Thyroid gland (tissue), 4 donors: ENCODE results near the gene DUSP10. TPM values are rescaled to one million over a fixed set of nuclear protein-coding genes. Genes with fewer than 3 reads are reported as not detected.
A peak's percentile ranks its signal among the peaks of the same experiment; 100 is the strongest.

Experiments used
- DNase-seq, 2 donors: peaks; one replicate each; pipeline ENCODE4 v3.0.0-alpha.2; 2019
- H3K27ac ChIP-seq, 3 donors: fragments of 200-600 bp; sonication (generic); 1 replicate in 2 of 3; 2 replicates in 1 of 3; pipeline ENCODE4 v1.5.1; 2016 to 2019; ENCODE audit warnings: mild to moderate bottlenecking in 1 of 3, moderate library complexity in 1 of 3
- H3K27me3 ChIP-seq: fragments of 200-600 bp; sonication (generic); one replicate; pipeline ENCODE4 v1.5.1; 2019
- H3K36me3 ChIP-seq, 2 donors: fragments of 200-600 bp; sonication (generic); one replicate each; pipeline ENCODE4 v1.5.1; 2016 to 2019
- H3K4me1 ChIP-seq, 2 donors: fragments of 200-600 bp; sonication (generic); one replicate each; pipeline ENCODE4 v1.5.1; 2017 to 2019
- H3K4me3 ChIP-seq, 3 donors: fragments of 200-600 bp; sonication (generic); replicated peaks in 1 of 3; 1 replicate in 2 of 3; 2 replicates in 1 of 3; pipeline ENCODE4 v1.5.1; 2016; ENCODE audit warnings: mild to moderate bottlenecking in 1 of 3
- H3K9me3 ChIP-seq: fragments of 200-600 bp; sonication (generic); one replicate; pipeline ENCODE4 v1.5.1; 2017
- CTCF ChIP-seq, 6 experiments: fragments of 200-600 bp in 3 of 6; fragments of 450-650 bp in 3 of 6; sonication (generic) in 3 of 6; IDR thresholded peaks; one replicate each; pipeline ENCODE4 v1.5.1; 2016 to 2019; ENCODE audit warnings: antibody characterized with exemption in 6 of 6, mild to moderate bottlenecking in 2 of 6, inconsistent platforms in 1 of 6, moderate library complexity in 1 of 6
- POLR2A ChIP-seq, 2 donors: fragments of 450-650 bp; IDR thresholded peaks; one replicate each; pipeline ENCODE4 v1.6.1; 2017; ENCODE audit warnings: antibody characterized with exemption in 2 of 2, mild to moderate bottlenecking in 2 of 2, moderate library complexity in 1 of 2
- WGBS, 2 donors: methylation state at CpG; one replicate each; pipeline ENCODE4 v1.1.5; 2017; 5-methylcytosine and 5-hydroxymethylcytosine counted together
- intact Hi-C: fragments of 100-400 bp; cut with DNase I; formaldehyde crosslinking; loops from one replicate; pipeline ENCODE4 v1.15.1; 2023
- total RNA-seq, 4 donors: library from RNA; depleted of rRNA; stranded (reverse); fragments of >200 nt; gene quantifications; one replicate each; pipeline ENCODE4 v1.2.3, GENCODE V29; 2016

DUSP10 gene
- 10 to 100 TPM in 1 of 4 donors, 1 to 10 TPM in 3; 7.2 to 13.8 (median 8.6) TPM for total RNA-seq

DNA sequence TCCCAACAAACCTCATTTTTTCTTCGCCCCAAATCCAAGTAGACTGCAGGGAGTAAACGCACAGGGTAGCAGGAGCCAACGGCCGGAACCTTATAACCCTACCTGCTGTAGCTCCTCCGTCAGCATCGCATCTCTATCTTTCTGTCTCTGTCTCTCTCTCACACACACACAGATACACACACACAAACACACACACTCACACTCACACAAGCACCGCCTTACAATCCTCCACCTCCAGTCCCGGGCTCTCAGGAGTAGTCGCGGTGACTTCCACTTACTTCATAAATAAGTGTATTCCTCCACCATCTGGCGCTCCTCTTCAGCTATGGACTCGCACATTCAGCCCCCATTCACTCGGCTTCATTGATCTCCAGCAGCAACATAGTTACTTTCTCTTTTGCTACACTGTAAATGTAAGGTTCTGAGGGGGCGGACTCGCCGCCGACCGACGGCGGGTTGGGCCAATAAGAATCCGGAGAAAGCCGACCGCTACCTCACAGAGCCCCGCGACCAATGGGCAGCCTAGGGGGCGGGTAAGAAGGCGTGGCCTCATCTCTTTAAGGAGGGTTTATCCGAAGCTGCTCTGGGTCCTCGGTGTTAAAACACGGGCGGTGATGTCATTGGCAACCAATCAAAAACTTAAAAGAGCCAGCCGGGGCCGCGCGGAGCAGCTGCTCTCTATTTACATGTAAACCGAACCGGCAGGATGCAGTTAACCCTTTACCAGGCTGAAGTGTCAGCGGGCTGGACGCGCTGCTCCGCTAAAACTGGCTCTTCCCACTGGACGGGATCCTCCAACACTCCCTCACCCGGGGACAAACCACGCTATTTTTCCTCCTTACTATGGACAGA is at the start of gene DUSP10:
Gene DUSP10, minus strand, starts transcription at position 387 of the 852 bp plus-strand sequence. CDS start 2,345 bp downstream, outside the sequence.
- Histone ChIP-seq H3K4me3 (peak within 1 kb of the TSS; percentile 50 to 77 (median 51)), H3K9me3 (no peaks in the 10 kb centered on the region), H3K4me1 (peaks cover 9 to 14% of the 10 kb centered on the region in 2 donors), H3K27me3 (no peaks in the 10 kb centered on the region), H3K27ac (peak within 1 kb of the TSS; percentile 96 to 99 (median 99)), H3K36me3 (no peaks in the 10 kb centered on the region)
- TF ChIP-seq CTCF (IDR thresholded peaks at IDR 0.05): no peak
- peak; percentile 75 to 97 for TF ChIP-seq POLR2A (IDR thresholded peaks at IDR 0.05)
- 0 to 1% methylated on average over 43 to 44 of the region's 44 CpGs for WGBS, 2 donors
- intact Hi-C loops: loop anchor here (10.0 kb wide), 1 partner anchor 197 kb away; no protein-coding TSS in a partner anchor
- DNase-seq: peak; percentile 99

DNA sequence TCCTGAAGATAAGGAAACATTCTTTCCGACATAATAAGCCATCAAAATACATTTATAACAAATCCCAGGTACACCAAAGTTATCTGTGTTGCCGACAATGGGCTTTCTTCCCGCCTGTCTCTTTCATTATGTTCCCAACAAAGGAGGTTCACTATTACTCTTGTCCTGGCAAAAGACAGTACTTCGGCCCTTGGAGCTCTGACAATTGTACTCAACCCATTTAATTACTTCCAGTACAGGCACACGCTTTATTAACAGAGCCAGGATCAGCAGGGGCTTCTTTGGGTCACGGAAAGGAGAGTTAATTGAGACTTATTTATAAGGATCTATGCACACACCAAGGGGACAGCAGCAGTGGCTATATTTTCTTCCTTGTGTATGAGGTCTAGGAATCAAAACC is 46.6 kb upstream of the DUSP10 start:
- intact Hi-C loops: no loop called here
- H3K27me3 ChIP-seq: no peaks in the 10 kb centered on the region
- no peaks in the 10 kb centered on the region for H3K9me3 ChIP-seq
- TF ChIP-seq CTCF (IDR thresholded peaks at IDR 0.05): no peak
- TF ChIP-seq POLR2A (IDR thresholded peaks at IDR 0.05): no peak
- no peak overlapping the region for H3K4me3 ChIP-seq
- no peaks in the 10 kb centered on the region for H3K36me3 ChIP-seq
- 83 to 89% methylated on average over 6 of the region's 6 CpGs for WGBS, 2 donors
- no peak for DNase-seq
- no peaks in the 10 kb centered on the region for H3K4me1 ChIP-seq
- H3K27ac ChIP-seq: no peak overlapping the region

GRCh38 chr1:221786647-221787046 is 44.8 kb upstream of the DUSP10 start:
- Histone ChIP-seq H3K27ac (no peak overlapping the region), H3K36me3 (no peaks in the 10 kb centered on the region), H3K9me3 (no peaks in the 10 kb centered on the region), H3K27me3 (no peaks in the 10 kb centered on the region), H3K4me3 (no peak overlapping the region), H3K4me1 (no peaks in the 10 kb centered on the region)
- TF ChIP-seq POLR2A (IDR thresholded peaks at IDR 0.05): no peak
- no peak for TF ChIP-seq CTCF (IDR thresholded peaks at IDR 0.05)
- DNase-seq: no peak
- WGBS, 2 donors: 91 to 93% methylated on average over 5 of the region's 5 CpGs
- intact Hi-C loops: no loop called here

GRCh38 chr1:221783936-221784335 is 42.0 kb upstream of the DUSP10 start:
- H3K36me3 ChIP-seq: no peaks in the 10 kb centered on the region
- no peak overlapping the region for H3K27ac ChIP-seq
- no peaks in the 10 kb centered on the region for H3K27me3 ChIP-seq
- no peaks in the 10 kb centered on the region for H3K9me3 ChIP-seq
- WGBS, 2 donors: 70 to 82% methylated on average over 4 of the region's 4 CpGs
- TF ChIP-seq CTCF (IDR thresholded peaks at IDR 0.05) (no peak), POLR2A (IDR thresholded peaks at IDR 0.05) (no peak)
- H3K4me3 ChIP-seq: no peak overlapping the region
- H3K4me1 ChIP-seq: no peaks in the 10 kb centered on the region
- intact Hi-C loops: no loop called here
- no peak for DNase-seq

DNA sequence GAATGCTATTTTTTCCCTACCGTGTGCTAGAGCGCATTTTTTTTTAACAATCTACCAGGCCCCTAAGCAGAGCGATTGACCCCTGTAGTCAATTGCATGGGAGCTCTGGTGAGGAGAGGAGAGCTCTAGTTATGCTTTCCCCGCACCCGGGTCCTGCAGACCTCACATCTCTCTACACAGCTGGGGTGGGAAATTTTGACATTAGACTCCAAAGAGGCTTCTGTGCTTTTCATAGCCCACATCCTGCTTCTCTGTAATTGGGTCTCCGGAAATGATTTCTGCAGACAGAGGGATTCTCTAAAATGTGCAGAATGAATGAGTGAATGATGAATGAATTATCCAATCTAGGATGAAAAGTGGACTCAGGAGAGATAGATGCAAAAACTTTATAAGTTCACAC is 41.5 kb upstream of the DUSP10 start:
- Histone ChIP-seq H3K36me3 (no peaks in the 10 kb centered on the region), H3K4me3 (no peak overlapping the region), H3K27me3 (no peaks in the 10 kb centered on the region), H3K9me3 (no peaks in the 10 kb centered on the region), H3K27ac (no peak overlapping the region), H3K4me1 (no peaks in the 10 kb centered on the region)
- TF ChIP-seq CTCF (IDR thresholded peaks at IDR 0.05): no peak
- TF ChIP-seq POLR2A (IDR thresholded peaks at IDR 0.05): no peak
- no peak for DNase-seq
- intact Hi-C loops: no loop called here
- WGBS, 2 donors: 80 to 87% methylated on average over 6 of the region's 6 CpGs
